ENCODE measurements around the gene COX6B2.
A peak's percentile ranks its signal among the peaks of the same experiment; 100 is the strongest.

COX6B2 gene

DNA sequence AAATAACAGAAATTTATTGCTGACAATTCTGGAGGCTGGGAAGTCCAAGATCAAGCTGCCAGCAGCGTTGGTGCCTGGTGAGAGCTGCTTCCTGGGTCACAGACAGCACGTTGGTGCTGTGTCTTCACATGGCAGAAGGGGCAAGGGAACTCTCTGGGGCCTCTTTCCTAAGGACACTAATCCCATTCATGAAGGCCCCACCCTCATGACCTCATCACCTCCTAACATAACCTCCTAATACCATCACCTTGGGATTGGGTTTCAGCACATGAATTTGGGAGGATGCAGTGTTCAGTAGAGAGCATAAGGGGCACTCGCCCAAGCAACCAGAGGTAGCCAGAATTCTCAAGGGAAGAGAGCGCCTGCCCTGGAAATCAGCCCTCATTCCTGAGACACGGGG is 45.1 kb downstream of the COX6B2 start:
- Histone ChIP-seq H3K9me3 (ENCODE audit: control insufficient read depth, insufficient read depth, low read length) (no peaks in the 10 kb centered on the region), H3K4me1 (ENCODE audit: control insufficient read depth, insufficient read depth, low read length) (no peaks in the 10 kb centered on the region), H3K4me3 (ENCODE audit: low read depth, low read length) (no peak overlapping the region), H3K27me3 (ENCODE audit: control insufficient read depth, insufficient read depth, low read length) (no peaks in the 10 kb centered on the region), H3K36me3 (ENCODE audit: control insufficient read depth, insufficient read depth, low read length) (peaks cover 50% of the 10 kb centered on the region), H3K9ac (ENCODE audit: low read depth, low read length) (no peak overlapping the region)

DNA sequence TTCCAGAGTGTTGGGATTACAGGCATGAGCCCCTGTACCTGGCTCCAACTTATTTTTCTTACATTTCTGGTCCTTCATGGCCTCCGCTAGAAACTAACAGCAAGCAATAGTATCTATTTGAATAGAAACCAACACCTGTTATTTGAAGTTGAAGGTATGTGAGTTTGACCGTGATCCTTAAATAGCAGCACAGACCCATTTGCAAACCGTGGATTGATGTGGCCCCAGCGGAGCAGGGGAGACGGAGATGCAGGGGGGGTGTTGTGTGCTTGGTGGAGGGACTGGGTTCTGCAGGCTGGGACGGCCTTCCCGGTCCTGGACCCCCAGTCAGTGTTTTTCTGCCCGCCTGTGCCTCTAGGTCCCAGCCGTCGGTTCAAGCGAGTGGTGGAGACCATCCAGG is 46.2 kb downstream of the COX6B2 start:
- H3K4me3 ChIP-seq (ENCODE audit: low read depth, low read length), result no peak overlapping the region
- peaks cover 59% of the 10 kb centered on the region for H3K36me3 ChIP-seq (ENCODE audit: control insufficient read depth, insufficient read depth, low read length)
- no peak overlapping the region for H3K9ac ChIP-seq (ENCODE audit: low read depth, low read length)
- no peaks in the 10 kb centered on the region for H3K9me3 ChIP-seq (ENCODE audit: control insufficient read depth, insufficient read depth, low read length)
- H3K4me1 ChIP-seq (ENCODE audit: control insufficient read depth, insufficient read depth, low read length), result no peaks in the 10 kb centered on the region
- no peaks in the 10 kb centered on the region for H3K27me3 ChIP-seq (ENCODE audit: control insufficient read depth, insufficient read depth, low read length)

DNA sequence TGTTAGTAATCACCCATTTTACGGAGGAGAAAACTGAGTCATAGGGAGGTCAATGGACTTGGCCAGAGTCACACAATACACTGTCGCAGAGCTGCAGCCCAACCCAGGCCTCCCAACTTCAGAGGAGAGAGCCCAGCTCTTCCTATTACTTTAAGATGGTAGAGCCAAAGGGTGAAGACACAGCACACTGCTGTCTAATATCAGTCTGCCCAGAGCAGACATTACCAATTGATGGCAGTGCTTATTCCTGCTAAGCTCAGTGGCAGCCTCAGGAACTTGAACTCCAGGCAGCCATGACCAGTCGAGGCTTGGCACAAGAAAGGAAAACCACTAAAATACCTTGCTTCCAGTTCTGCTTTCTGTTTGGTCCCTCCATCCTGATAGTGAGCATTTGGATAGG is 47.8 kb downstream of the COX6B2 start:
- no peak overlapping the region for H3K9ac ChIP-seq (ENCODE audit: low read depth, low read length)
- H3K4me1 ChIP-seq (ENCODE audit: control insufficient read depth, insufficient read depth, low read length), result no peaks in the 10 kb centered on the region
- H3K27me3 ChIP-seq (ENCODE audit: control insufficient read depth, insufficient read depth, low read length), result no peaks in the 10 kb centered on the region
- no peak overlapping the region for H3K4me3 ChIP-seq (ENCODE audit: low read depth, low read length)
- no peaks in the 10 kb centered on the region for H3K9me3 ChIP-seq (ENCODE audit: control insufficient read depth, insufficient read depth, low read length)
- H3K36me3 ChIP-seq (ENCODE audit: control insufficient read depth, insufficient read depth, low read length), result peaks cover 63% of the 10 kb centered on the region

DNA sequence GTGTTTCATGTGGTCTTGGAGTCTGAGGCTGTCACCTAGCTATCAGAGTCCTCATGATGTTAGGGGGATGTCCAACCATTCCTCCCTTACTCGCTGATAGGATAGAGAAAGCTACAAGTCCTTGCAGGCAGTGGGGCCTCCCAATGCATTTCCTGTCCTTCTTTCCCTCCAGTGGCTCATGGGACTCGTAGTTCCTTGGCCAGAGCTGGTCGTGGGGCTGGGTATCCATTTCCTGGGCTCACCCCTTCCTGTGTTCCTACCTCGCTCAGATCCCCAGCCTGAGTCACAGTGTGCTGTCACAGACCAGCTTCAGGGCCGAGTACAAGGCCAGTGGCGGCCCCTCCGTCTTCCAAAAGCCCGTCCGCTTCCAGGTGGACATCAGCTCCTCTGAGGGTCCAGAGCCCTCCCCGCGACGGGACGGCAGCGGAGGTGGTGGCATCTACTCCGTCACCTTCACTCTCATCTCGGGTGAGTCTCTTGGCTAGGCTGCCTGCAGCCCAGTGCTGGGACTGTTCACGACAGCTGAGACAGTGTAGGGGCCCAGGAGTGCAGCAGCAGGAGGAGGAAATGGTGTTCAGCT is 48.4 kb downstream of the COX6B2 start:
- no peaks in the 10 kb centered on the region for H3K9me3 ChIP-seq (ENCODE audit: control insufficient read depth, insufficient read depth, low read length)
- H3K4me3 ChIP-seq (ENCODE audit: low read depth, low read length), result no peak overlapping the region
- no peak overlapping the region for H3K9ac ChIP-seq (ENCODE audit: low read depth, low read length)
- H3K27me3 ChIP-seq (ENCODE audit: control insufficient read depth, insufficient read depth, low read length), result no peaks in the 10 kb centered on the region
- H3K36me3 ChIP-seq (ENCODE audit: control insufficient read depth, insufficient read depth, low read length), result peaks cover 63% of the 10 kb centered on the region
- peaks cover 3% of the 10 kb centered on the region for H3K4me1 ChIP-seq (ENCODE audit: control insufficient read depth, insufficient read depth, low read length)

DNA sequence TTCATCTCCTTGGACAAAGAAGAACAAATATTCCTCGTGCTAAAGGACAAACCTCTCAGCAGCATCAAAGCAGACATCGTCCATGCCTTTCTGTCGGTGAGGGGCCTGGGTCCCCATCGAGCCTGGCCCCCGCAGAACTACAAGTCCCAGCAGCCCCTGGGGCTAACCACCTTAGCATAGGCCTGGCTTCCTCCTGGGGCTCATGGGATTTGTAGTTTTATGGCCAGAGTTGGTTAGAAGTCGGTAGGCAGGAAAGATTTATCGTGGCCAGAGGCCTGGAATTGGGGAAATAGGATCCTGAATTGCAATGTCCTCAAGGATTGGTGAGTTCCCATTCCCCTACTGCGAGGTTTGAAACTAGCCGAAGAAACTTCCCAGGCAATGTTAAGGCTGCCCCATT is 49.0 kb downstream of the COX6B2 start:
- Histone ChIP-seq H3K9ac (ENCODE audit: low read depth, low read length) (no peak overlapping the region), H3K36me3 (ENCODE audit: control insufficient read depth, insufficient read depth, low read length) (peaks cover 62% of the 10 kb centered on the region), H3K4me1 (ENCODE audit: control insufficient read depth, insufficient read depth, low read length) (peaks cover 3% of the 10 kb centered on the region), H3K27me3 (ENCODE audit: control insufficient read depth, insufficient read depth, low read length) (no peaks in the 10 kb centered on the region), H3K9me3 (ENCODE audit: control insufficient read depth, insufficient read depth, low read length) (no peaks in the 10 kb centered on the region), H3K4me3 (ENCODE audit: low read depth, low read length) (no peak overlapping the region)

DNA sequence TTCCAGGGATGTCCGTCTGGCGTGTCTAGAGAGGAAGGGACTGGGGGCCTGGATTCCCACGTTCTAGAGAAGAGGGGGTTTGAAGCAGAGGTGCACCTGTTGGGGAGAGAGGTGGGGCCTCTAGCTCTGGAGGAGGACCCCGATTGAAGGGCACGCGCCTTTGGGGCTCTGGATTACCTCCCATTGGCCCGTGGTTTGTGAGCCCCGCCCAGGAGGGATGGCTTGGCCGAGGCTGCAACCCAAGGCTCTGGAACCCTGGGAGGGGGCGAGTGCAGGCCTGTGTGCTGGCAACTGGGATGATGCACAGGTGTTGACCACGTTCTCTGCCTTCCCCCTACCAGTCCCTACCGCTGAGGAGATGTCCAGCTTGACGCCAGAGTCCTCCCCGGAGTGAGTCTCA is 49.5 kb downstream of the COX6B2 start:
- peaks cover 57% of the 10 kb centered on the region for H3K36me3 ChIP-seq (ENCODE audit: control insufficient read depth, insufficient read depth, low read length)
- H3K9me3 ChIP-seq (ENCODE audit: control insufficient read depth, insufficient read depth, low read length), result no peaks in the 10 kb centered on the region
- H3K9ac ChIP-seq (ENCODE audit: low read depth, low read length), result no peak overlapping the region
- H3K27me3 ChIP-seq (ENCODE audit: control insufficient read depth, insufficient read depth, low read length), result no peaks in the 10 kb centered on the region
- H3K4me3 ChIP-seq (ENCODE audit: low read depth, low read length), result no peak overlapping the region
- peaks cover 3% of the 10 kb centered on the region for H3K4me1 ChIP-seq (ENCODE audit: control insufficient read depth, insufficient read depth, low read length)

DNA sequence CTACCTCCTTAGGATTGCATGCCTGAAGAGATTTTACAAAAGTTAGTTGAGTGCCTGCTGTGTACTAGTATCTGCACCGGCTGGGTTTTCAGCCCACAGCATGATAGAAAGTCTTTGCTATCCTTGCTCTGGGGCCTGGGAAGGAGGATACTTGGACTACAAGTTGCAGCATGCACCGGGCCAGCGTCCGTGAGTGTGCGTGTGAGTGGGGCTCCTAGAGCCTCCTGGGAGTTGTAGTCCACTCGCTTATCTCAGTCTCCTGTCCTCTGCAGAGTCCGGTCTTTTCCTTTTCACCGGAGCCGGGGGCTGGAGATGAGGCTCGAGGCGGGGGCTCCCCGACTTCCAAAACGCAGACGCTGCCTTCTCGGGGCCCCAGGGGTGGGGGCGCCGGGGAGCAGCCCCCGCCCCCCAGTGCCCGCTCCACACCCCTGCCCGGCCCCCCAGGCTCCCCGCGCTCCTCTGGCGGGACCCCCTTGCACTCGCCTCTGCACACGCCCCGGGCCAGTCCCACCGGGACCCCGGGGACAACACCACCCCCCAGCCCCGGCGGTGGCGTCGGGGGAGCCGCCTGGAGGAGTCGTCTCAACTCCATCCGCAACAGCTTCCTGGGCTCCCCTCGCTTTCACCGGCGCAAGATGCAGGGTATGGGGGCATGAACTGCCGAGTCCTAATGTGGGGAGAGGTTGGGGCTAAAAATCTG is 50.1 kb downstream of the COX6B2 start:
- peaks cover 55% of the 10 kb centered on the region for H3K36me3 ChIP-seq (ENCODE audit: control insufficient read depth, insufficient read depth, low read length)
- no peaks in the 10 kb centered on the region for H3K27me3 ChIP-seq (ENCODE audit: control insufficient read depth, insufficient read depth, low read length)
- no peak overlapping the region for H3K4me3 ChIP-seq (ENCODE audit: low read depth, low read length)
- H3K9ac ChIP-seq (ENCODE audit: low read depth, low read length), result no peak overlapping the region
- peaks cover 3% of the 10 kb centered on the region for H3K4me1 ChIP-seq (ENCODE audit: control insufficient read depth, insufficient read depth, low read length)
- H3K9me3 ChIP-seq (ENCODE audit: control insufficient read depth, insufficient read depth, low read length), result no peaks in the 10 kb centered on the region

DNA sequence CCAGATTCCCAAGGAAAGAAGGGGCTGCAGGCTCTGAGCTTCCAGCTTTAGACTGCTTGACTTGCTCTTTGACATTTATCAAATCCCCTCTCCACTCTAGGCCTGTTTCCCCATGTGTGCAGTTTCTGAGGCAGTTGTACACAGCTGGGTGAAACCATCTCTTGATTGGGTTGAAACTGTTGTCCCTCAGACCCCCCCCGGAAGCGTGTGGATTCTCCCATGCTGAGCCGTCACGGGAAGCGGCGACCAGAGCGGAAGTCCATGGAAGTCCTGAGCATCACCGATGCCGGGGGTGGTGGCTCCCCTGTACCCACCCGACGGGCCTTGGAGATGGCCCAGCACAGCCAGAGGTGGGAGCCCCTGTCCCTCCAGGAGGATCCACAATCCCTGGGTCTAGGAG is 51.0 kb downstream of the COX6B2 start:
- Histone ChIP-seq H3K4me1 (ENCODE audit: control insufficient read depth, insufficient read depth, low read length) (peaks cover 3% of the 10 kb centered on the region), H3K36me3 (ENCODE audit: control insufficient read depth, insufficient read depth, low read length) (peaks cover 52% of the 10 kb centered on the region), H3K4me3 (ENCODE audit: low read depth, low read length) (no peak overlapping the region), H3K9ac (ENCODE audit: low read depth, low read length) (no peak overlapping the region), H3K27me3 (ENCODE audit: control insufficient read depth, insufficient read depth, low read length) (no peaks in the 10 kb centered on the region), H3K9me3 (ENCODE audit: control insufficient read depth, insufficient read depth, low read length) (no peaks in the 10 kb centered on the region)

DNA sequence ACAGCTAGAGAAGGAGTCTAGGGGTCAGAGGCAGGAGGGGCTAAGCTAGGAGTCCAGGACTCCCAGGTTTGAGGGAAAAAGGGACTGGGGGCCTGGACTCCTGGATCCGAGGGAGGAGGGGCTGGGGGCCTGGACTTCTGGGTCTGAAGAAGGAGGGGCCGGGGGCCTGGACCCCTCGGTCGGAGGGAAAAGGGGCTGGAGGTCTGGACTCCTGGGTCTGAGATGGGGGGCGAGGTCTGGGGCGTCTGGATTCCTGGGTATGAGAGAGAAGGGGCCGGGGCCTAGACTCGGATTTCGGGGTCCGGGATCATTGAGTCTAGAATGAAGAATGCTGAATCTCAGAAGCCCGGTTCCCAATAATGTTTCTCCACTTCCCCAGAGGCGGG is 52.2 kb downstream of the COX6B2 start:
- H3K4me3 ChIP-seq (ENCODE audit: low read depth, low read length), result peak overlapping the region; percentile 33
- no peaks in the 10 kb centered on the region for H3K9me3 ChIP-seq (ENCODE audit: control insufficient read depth, insufficient read depth, low read length)
- H3K36me3 ChIP-seq (ENCODE audit: control insufficient read depth, insufficient read depth, low read length), result peaks cover 53% of the 10 kb centered on the region
- H3K27me3 ChIP-seq (ENCODE audit: control insufficient read depth, insufficient read depth, low read length), result no peaks in the 10 kb centered on the region
- H3K4me1 ChIP-seq (ENCODE audit: control insufficient read depth, insufficient read depth, low read length), result peaks cover 3% of the 10 kb centered on the region
- H3K9ac ChIP-seq (ENCODE audit: low read depth, low read length), result no peak overlapping the region

DNA sequence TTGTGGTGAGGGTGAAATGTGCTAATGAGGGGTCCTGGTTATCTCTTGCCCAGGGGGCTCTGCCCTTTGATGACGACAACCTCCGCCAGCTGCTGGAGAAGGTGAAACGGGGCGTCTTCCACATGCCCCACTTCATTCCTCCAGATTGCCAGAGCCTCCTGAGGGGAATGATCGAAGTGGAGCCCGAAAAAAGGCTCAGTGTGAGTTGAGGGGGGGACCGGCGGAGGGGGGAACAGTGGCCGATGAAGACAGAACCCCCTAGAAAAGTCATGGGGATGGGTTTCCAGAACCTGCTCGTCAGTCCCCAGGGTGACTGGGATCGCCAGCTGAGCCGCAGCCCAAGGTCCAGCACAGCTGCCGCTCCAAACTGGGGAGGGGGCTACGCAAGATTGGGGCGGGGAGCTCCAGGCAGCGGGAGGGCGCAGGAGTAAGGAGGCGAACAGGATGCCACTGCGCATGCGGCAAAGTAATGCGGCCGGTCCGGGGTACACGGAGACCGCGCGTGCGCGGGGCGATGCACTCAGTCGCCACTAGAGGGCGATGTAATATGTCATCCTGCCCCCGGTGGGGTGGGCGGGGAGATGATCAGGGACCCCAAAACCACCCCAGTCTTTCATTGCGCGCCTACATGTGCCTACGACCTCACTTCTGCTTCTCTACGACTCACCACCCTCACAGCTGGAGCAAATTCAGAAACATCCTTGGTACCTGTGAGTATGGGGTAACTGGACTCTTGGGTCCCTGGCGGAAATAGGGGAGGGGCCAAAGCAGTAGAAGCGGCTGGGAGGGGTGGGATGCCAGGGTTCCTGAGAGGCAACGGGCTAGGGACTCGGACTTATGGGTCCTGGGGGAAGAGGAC is 52.8 kb downstream of the COX6B2 start:
- H3K36me3 ChIP-seq (ENCODE audit: control insufficient read depth, insufficient read depth, low read length), result peaks cover 53% of the 10 kb centered on the region
- no peaks in the 10 kb centered on the region for H3K9me3 ChIP-seq (ENCODE audit: control insufficient read depth, insufficient read depth, low read length)
- H3K4me3 ChIP-seq (ENCODE audit: low read depth, low read length), result peak overlapping the region; percentile 33
- H3K9ac ChIP-seq (ENCODE audit: low read depth, low read length), result no peak overlapping the region
- peaks cover 3% of the 10 kb centered on the region for H3K4me1 ChIP-seq (ENCODE audit: control insufficient read depth, insufficient read depth, low read length)
- H3K27me3 ChIP-seq (ENCODE audit: control insufficient read depth, insufficient read depth, low read length), result no peaks in the 10 kb centered on the region

DNA sequence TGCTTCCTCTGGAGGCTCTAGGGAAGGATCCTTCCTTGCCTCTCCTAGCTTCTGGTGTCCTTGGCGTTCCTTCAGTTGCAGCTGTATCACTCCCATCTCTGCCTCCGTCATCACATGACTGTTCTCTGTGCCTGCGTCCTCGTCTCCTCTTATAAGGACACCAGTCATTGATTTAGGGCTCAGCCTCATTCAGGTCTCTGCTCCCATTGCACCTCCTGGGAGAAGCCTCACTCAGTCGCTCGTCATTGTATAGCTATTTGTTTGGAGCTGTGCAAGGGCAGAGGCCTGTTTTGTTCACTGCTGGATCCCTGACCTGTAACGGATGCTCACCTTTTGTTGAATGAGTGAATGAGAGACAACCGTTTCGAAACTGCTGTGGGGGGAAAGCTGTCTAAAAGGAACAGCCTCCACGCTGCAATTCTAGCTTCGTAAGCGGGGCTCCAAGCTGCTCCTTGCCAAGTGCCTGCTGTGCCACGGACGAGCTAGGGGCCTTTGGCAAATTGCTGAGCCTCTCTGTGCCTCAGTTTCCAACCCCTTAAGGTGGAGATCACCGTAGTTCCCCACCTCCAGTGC is 53.5 kb downstream of the COX6B2 start:
- H3K9ac ChIP-seq (ENCODE audit: low read depth, low read length), result no peak overlapping the region
- peaks cover 48% of the 10 kb centered on the region for H3K36me3 ChIP-seq (ENCODE audit: control insufficient read depth, insufficient read depth, low read length)
- H3K27me3 ChIP-seq (ENCODE audit: control insufficient read depth, insufficient read depth, low read length), result no peaks in the 10 kb centered on the region
- no peaks in the 10 kb centered on the region for H3K9me3 ChIP-seq (ENCODE audit: control insufficient read depth, insufficient read depth, low read length)
- H3K4me1 ChIP-seq (ENCODE audit: control insufficient read depth, insufficient read depth, low read length), result peaks cover 3% of the 10 kb centered on the region
- peak overlapping the region; percentile 22 for H3K4me3 ChIP-seq (ENCODE audit: low read depth, low read length)
